ENCODE results near the gene AGRN.

AGRN gene

DNA sequence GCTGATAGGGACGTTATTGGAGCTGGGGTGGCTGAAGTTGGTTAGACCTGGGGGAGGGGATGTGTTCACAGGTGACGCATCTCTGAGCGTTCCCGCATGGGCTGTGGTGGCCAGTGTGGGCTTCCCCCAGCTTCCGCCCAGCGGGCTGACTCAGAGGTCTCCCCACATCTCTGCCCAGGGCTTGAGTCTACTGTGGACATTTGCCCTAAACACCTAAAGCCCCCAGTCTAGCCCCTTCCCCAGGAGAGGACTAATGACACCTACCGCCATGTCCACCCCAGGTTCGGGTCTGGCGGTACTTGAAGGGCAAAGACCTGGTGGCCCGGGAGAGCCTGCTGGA lies 2.0 kb downstream of the AGRN start:
- peaks cover 11% of the 10 kb centered on the region for H3K79me1 ChIP-seq (replicated peaks; ENCODE audit: low read length, poor library complexity, severe bottlenecking)
- H3K4me2 ChIP-seq (ENCODE audit: low read length, poor library complexity, severe bottlenecking): peak overlapping the region; percentile 96
- H3K27ac ChIP-seq (ENCODE audit: low read length, poor library complexity, severe bottlenecking): peak overlapping the region; percentile 98
- WGBS: 99% methylated on average over 9 of the region's 10 CpGs
- peaks cover 61% of the 10 kb centered on the region for H3K4me1 ChIP-seq (ENCODE audit: control insufficient read depth, insufficient read depth, low read depth, low read length)
- H3K14ac ChIP-seq (ENCODE audit: low read length in 2 of 2): no peak overlapping the region
- H4K91ac ChIP-seq (ENCODE audit: low read length): peak overlapping the region; percentile 84
- H2AFZ ChIP-seq (ENCODE audit: low read depth, low read length): no peak overlapping the region
- H3K18ac ChIP-seq (ENCODE audit: low read depth in 1 of 2, low read length in 2 of 2): peak overlapping the region in 1 of 2 experiments; percentile 14
- H3K23ac ChIP-seq (ENCODE audit: low read length in 2 of 2): no peak overlapping the region
- H3K36me3 ChIP-seq (ENCODE audit: control insufficient read depth in 1 of 2, insufficient read depth in 2 of 2, low read depth in 1 of 2, low read length in 2 of 2): peaks cover 0 to 51% of the 10 kb centered on the region in 2 experiments
- H2BK12ac ChIP-seq (ENCODE audit: low read length in 2 of 2): peak overlapping the region in 1 of 2 experiments; percentile 70
- no peak overlapping the region for H2BK5ac ChIP-seq (ENCODE audit: low read depth, low read length, poor library complexity, severe bottlenecking)
- H4K8ac ChIP-seq (ENCODE audit: low read length): peak overlapping the region; percentile 45
- peak overlapping the region; percentile 86 for H2BK120ac ChIP-seq (ENCODE audit: low read depth, low read length)
- peak overlapping the region in 1 of 2 experiments; percentile 97 for H3K4me3 ChIP-seq (ENCODE audit: insufficient read depth in 1 of 2, low read depth in 1 of 2, low read length in 2 of 2)
- peaks cover 0 to 31% of the 10 kb centered on the region in 2 experiments for H3K27me3 ChIP-seq (ENCODE audit: control insufficient read depth in 1 of 2, insufficient read depth in 1 of 2, low read length in 2 of 2)
- H2BK15ac ChIP-seq (ENCODE audit: low read depth, poor library complexity, severe bottlenecking): peak overlapping the region; percentile 87
- H3K9me3 ChIP-seq (ENCODE audit: control insufficient read depth, low read length): no peaks in the 10 kb centered on the region
- DNase-seq: no peak
- no peak overlapping the region for H3K9ac ChIP-seq (ENCODE audit: low read length)
- no peak overlapping the region for H3K4ac ChIP-seq (ENCODE audit: low read depth in 1 of 2, low read length in 2 of 2)
- H2AK5ac ChIP-seq (ENCODE audit: low read length, severe bottlenecking): peak overlapping the region; percentile 78

- H3K9ac ChIP-seq (ENCODE audit: low read length): no peak overlapping the region
- DNase-seq: no peak
- H2BK120ac ChIP-seq (ENCODE audit: low read depth, low read length): no peak overlapping the region
- H3K4ac ChIP-seq (ENCODE audit: low read depth in 1 of 2, low read length in 2 of 2): no peak overlapping the region
- no peak overlapping the region for H2BK5ac ChIP-seq (ENCODE audit: low read depth, low read length, poor library complexity, severe bottlenecking)
- peak overlapping the region; percentile 62 for H2AK5ac ChIP-seq (ENCODE audit: low read length, severe bottlenecking)
- no peak overlapping the region for H2AFZ ChIP-seq (ENCODE audit: low read depth, low read length)
- H2BK15ac ChIP-seq (ENCODE audit: low read depth, poor library complexity, severe bottlenecking): no peak overlapping the region
- peaks cover 12% of the 10 kb centered on the region for H3K79me1 ChIP-seq (replicated peaks; ENCODE audit: low read length, poor library complexity, severe bottlenecking)
- H3K4me1 ChIP-seq (ENCODE audit: control insufficient read depth, insufficient read depth, low read depth, low read length): peaks cover 67% of the 10 kb centered on the region
- H3K4me2 ChIP-seq (ENCODE audit: low read length, poor library complexity, severe bottlenecking): peak overlapping the region; percentile 96
- no peak overlapping the region for H3K4me3 ChIP-seq (ENCODE audit: insufficient read depth in 1 of 2, low read depth in 1 of 2, low read length in 2 of 2)
- H3K9me3 ChIP-seq (ENCODE audit: control insufficient read depth, low read length): no peaks in the 10 kb centered on the region
- WGBS: 84% methylated on average over 26 of the region's 27 CpGs
- peak overlapping the region; percentile 31 for H4K91ac ChIP-seq (ENCODE audit: low read length)
- H2BK12ac ChIP-seq (ENCODE audit: low read length in 2 of 2): peak overlapping the region in 1 of 2 experiments; percentile 1
- H3K18ac ChIP-seq (ENCODE audit: low read depth in 1 of 2, low read length in 2 of 2): no peak overlapping the region
- H3K23ac ChIP-seq (ENCODE audit: low read length in 2 of 2): peak overlapping the region in 1 of 2 experiments; percentile 6
- no peak overlapping the region for H3K14ac ChIP-seq (ENCODE audit: low read length in 2 of 2)
- H3K27me3 ChIP-seq (ENCODE audit: control insufficient read depth in 1 of 2, insufficient read depth in 1 of 2, low read length in 2 of 2): peaks cover 0 to 31% of the 10 kb centered on the region in 2 experiments
- H3K36me3 ChIP-seq (ENCODE audit: control insufficient read depth in 1 of 2, insufficient read depth in 2 of 2, low read depth in 1 of 2, low read length in 2 of 2): peaks cover 0 to 57% of the 10 kb centered on the region in 2 experiments
- no peak overlapping the region for H4K8ac ChIP-seq (ENCODE audit: low read length)
- no peak overlapping the region for H3K27ac ChIP-seq (ENCODE audit: low read length, poor library complexity, severe bottlenecking)
Measured at GRCh38 chr1:1022302-1023009, 2.5 kb downstream of the AGRN start.

GRCh38 chr1:1023700-1024099 lies 3.8 kb downstream of the AGRN start:
- Histone ChIP-seq H3K27ac (ENCODE audit: low read length, poor library complexity, severe bottlenecking) (no peak overlapping the region), H3K4me2 (ENCODE audit: low read length, poor library complexity, severe bottlenecking) (no peak overlapping the region), H3K23ac (ENCODE audit: low read length in 2 of 2) (no peak overlapping the region), H3K4ac (ENCODE audit: low read depth in 1 of 2, low read length in 2 of 2) (no peak overlapping the region), H2BK120ac (ENCODE audit: low read depth, low read length) (no peak overlapping the region), H3K9me3 (ENCODE audit: control insufficient read depth, low read length) (no peaks in the 10 kb centered on the region), H3K79me1 (replicated peaks; ENCODE audit: low read length, poor library complexity, severe bottlenecking) (peaks cover 18% of the 10 kb centered on the region), H3K4me3 (ENCODE audit: insufficient read depth in 1 of 2, low read depth in 1 of 2, low read length in 2 of 2) (no peak overlapping the region), H2BK5ac (ENCODE audit: low read depth, low read length, poor library complexity, severe bottlenecking) (peak overlapping the region; percentile 12), H3K36me3 (ENCODE audit: control insufficient read depth in 1 of 2, insufficient read depth in 2 of 2, low read depth in 1 of 2, low read length in 2 of 2) (peaks cover 0 to 66% of the 10 kb centered on the region in 2 experiments), H2AK5ac (ENCODE audit: low read length, severe bottlenecking) (peak overlapping the region; percentile 43), H2BK15ac (ENCODE audit: low read depth, poor library complexity, severe bottlenecking) (no peak overlapping the region), H3K4me1 (ENCODE audit: control insufficient read depth, insufficient read depth, low read depth, low read length) (peaks cover 76% of the 10 kb centered on the region), H3K9ac (ENCODE audit: low read length) (no peak overlapping the region), H2BK12ac (ENCODE audit: low read length in 2 of 2) (no peak overlapping the region), H4K8ac (ENCODE audit: low read length) (no peak overlapping the region), H3K18ac (ENCODE audit: low read depth in 1 of 2, low read length in 2 of 2) (no peak overlapping the region), H2AFZ (ENCODE audit: low read depth, low read length) (no peak overlapping the region), H3K27me3 (ENCODE audit: control insufficient read depth in 1 of 2, insufficient read depth in 1 of 2, low read length in 2 of 2) (peaks cover 0 to 35% of the 10 kb centered on the region in 2 experiments), H4K91ac (ENCODE audit: low read length) (no peak overlapping the region), H3K14ac (ENCODE audit: low read length in 2 of 2) (no peak overlapping the region)
- 85% methylated on average over 13 of the region's 13 CpGs for WGBS
- no peak for DNase-seq

DNA sequence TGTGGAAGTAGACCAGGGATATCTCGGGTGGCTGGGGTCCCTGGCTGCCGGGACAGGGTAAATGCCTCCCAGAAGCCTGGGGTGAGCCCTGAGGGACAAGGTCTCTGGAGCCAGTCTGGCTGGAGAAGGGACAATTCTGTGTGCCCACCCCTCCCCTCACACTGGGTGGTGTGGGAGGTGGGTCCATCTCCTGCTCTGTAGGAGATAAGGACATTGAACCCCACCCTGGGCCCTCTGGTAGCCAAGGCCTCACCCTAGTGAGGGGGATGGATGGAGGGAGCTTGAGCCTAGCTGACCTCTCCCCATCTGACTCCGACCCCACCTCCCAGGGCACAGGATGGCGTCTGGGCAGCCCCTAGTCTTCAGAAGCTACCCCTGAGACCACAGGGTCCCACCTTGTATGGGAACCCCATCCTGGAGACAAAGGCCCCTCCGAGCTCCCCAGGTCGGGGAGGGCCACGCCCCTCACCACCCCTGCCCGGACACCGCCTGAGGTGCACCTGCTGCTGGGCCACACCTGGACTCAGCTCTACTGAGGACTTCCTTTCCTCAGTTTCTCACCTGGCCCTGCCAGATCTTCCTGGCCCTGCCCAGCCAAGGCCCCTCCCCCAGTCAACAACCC lies 4.3 kb downstream of the AGRN start:
- H3K9me3 ChIP-seq (ENCODE audit: control insufficient read depth, low read length): no peaks in the 10 kb centered on the region
- peaks cover 0 to 35% of the 10 kb centered on the region in 2 experiments for H3K27me3 ChIP-seq (ENCODE audit: control insufficient read depth in 1 of 2, insufficient read depth in 1 of 2, low read length in 2 of 2)
- peak overlapping the region; percentile 17 for H3K27ac ChIP-seq (ENCODE audit: low read length, poor library complexity, severe bottlenecking)
- no peak overlapping the region for H3K4ac ChIP-seq (ENCODE audit: low read depth in 1 of 2, low read length in 2 of 2)
- no peak overlapping the region for H2AFZ ChIP-seq (ENCODE audit: low read depth, low read length)
- H4K8ac ChIP-seq (ENCODE audit: low read length): no peak overlapping the region
- peaks cover 0 to 70% of the 10 kb centered on the region in 2 experiments for H3K36me3 ChIP-seq (ENCODE audit: control insufficient read depth in 1 of 2, insufficient read depth in 2 of 2, low read depth in 1 of 2, low read length in 2 of 2)
- H3K14ac ChIP-seq (ENCODE audit: low read length in 2 of 2): no peak overlapping the region
- no peak for DNase-seq
- peak overlapping the region; percentile 99 for H2AK5ac ChIP-seq (ENCODE audit: low read length, severe bottlenecking)
- H3K4me1 ChIP-seq (ENCODE audit: control insufficient read depth, insufficient read depth, low read depth, low read length): peaks cover 72% of the 10 kb centered on the region
- peak overlapping the region; percentile 12 for H2BK5ac ChIP-seq (ENCODE audit: low read depth, low read length, poor library complexity, severe bottlenecking)
- peak overlapping the region; percentile 44 for H3K4me2 ChIP-seq (ENCODE audit: low read length, poor library complexity, severe bottlenecking)
- no peak overlapping the region for H3K18ac ChIP-seq (ENCODE audit: low read depth in 1 of 2, low read length in 2 of 2)
- H4K91ac ChIP-seq (ENCODE audit: low read length): no peak overlapping the region
- no peak overlapping the region for H3K23ac ChIP-seq (ENCODE audit: low read length in 2 of 2)
- no peak overlapping the region for H3K4me3 ChIP-seq (ENCODE audit: insufficient read depth in 1 of 2, low read depth in 1 of 2, low read length in 2 of 2)
- no peak overlapping the region for H2BK15ac ChIP-seq (ENCODE audit: low read depth, poor library complexity, severe bottlenecking)
- no peak overlapping the region for H3K9ac ChIP-seq (ENCODE audit: low read length)
- peaks cover 18% of the 10 kb centered on the region for H3K79me1 ChIP-seq (replicated peaks; ENCODE audit: low read length, poor library complexity, severe bottlenecking)
- H2BK12ac ChIP-seq (ENCODE audit: low read length in 2 of 2): no peak overlapping the region
- H2BK120ac ChIP-seq (ENCODE audit: low read depth, low read length): no peak overlapping the region
- WGBS: 94% methylated on average over 9 of the region's 9 CpGs
